Measurements from ENCODE around the gene GALNT18.

The GALNT18 gene

DNA sequence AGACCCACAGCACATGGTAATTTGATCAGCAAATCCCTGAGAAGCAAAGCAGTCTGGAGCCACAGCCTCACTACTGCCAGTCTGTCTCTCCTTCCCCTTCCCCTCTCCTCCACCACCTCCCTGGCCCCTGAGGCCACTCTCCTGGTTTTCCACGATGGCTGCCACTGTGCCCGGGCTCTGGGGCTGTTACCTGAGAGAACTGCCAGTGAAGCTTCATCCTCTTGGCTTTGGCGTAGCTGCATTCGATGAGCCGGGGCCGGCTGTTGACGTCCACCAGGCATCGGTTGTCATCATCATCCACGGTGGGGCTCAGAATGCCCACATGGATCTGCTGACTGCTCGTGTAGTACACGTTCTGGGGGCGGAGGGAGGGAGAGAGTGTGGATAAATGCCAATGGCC is 329.0 kb downstream of the GALNT18 start:
- DNase-seq, result no peak

DNA sequence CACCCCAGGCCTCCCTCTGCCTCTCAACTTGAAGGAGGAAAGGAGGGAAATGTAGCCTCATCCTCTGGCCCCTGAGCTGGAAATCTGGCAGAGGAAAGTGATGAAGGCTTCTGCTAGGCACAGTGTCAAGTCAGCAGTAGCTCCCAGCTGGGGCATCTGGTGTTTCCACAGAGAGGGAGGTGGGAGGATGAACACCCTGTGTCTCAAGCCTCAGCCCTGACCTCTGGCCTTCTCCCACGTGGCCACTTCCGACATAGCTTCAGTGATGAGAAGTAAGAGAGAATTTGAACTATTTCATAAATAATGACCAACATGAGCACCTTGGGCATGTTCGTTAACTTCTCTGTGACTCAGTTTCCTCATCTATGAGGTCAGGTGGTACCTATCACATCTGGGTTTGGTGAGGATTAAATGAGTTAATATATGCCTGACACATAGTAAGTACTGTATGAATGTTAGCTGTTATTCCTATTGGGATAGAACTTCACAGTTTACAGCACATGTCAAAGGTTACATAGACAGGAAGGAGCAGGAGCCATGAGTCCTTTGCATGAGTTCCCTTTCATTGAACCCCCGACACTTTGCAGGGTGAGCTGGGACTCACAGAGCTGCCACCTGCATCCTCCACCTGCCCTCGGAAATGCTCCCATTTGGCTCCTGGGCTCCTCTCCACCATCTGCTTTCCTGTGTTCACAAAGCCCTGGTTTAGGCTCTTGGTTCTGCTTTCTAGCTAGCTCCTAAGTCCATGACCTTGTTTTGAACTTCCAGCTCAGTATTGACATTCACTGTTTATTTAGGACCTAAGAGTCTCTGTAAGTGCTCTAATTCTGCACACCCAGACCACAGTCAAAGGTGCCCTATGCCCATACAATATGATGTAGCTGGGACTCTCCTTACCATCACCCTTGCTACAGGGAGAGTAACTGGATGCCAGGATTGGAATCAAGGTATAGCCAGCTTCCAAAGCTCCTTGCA is 330.5 kb downstream of the GALNT18 start:
- DNase-seq, result no peak

DNA sequence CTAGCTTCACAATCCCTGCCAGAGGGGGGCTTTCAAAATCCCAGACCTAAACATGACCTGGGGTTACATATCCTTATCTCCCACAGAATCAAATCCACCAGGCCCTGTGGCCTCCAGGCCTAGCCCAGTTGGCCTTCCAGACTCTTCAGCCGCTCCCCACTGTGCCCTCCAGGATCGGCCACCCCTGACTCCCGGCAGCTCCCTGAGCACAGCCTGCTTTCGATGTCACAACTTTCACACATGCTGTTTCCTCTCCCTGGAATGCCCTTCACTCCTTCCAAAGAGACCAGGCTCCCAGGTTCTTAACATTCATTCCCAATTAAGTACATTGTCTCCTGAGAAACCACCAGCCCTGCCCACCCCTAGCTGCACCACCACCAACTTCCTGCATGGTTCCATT is 331.5 kb downstream of the GALNT18 start:
- no peak for DNase-seq

DNA sequence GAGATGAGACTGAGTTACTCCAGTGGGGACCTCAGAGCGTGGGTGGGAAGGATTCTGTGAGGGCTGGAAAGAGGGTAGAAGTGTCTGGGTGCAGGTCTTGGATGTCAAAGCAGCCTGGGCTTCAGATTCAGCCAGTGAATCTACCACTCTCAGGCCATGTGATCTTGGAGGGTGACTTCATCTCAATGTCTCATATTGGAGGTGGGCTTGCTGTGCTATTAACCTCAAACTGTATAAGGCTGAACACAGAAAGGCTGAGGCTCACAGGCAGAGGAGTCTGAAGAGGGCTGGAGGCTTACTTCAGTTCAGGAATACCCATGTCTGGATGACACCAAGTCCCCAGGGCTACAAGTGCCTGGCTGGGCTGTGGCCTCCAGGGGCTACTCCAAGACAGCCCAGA is 332.1 kb downstream of the GALNT18 start:
- no peak for DNase-seq

DNA sequence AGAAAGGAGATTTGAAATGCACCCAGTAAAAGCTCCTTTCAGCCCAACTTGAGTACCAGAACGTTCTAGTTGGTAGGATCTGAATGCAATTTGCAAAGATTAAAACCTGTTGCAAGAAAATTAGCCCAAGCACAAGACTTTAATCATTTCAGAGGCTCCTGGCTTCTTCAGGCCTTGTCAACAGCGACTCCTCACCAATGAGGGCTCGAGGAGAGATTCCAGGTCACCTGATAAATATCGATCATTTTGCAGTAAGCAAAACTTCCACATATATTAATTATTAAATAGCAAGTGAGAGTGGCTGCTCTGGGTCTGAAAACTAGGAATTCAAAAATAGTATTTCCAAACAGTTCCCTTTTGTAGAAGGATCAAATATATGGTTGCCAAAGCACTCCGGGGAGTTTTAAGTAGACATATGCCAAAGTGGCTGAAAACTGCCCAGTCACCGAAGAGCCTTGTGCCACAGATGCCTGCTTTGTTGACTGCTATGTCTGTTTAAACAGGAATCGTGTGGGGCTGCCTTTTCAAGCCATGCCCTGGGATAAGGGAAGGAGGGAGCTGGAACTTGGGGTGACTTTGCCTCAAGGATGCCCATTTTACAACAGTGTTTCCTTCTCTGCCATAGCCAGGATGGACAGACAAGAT is 332.7 kb downstream of the GALNT18 start:
- no peak for DNase-seq

DNA sequence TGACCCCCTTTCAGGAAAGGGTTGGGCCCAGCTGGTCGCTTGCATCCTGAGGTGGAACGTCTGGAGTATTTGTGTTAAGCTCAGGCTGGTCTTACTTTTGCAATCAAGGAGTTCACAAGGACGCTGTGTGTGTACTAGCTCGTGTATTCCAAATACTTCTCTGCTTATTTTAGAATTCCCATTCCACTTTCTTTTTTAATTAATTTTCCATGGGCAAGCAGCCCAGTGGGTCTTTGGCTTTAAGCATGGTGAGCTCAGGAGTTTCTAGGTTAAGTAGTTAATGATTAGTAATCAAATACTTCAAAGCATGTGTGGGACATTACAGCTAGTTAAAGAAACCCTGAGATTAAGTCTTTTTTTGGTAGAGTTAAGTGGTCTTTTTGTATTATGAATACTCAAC is 337.3 kb downstream of the GALNT18 start:
- peak; percentile 13 for DNase-seq

DNA sequence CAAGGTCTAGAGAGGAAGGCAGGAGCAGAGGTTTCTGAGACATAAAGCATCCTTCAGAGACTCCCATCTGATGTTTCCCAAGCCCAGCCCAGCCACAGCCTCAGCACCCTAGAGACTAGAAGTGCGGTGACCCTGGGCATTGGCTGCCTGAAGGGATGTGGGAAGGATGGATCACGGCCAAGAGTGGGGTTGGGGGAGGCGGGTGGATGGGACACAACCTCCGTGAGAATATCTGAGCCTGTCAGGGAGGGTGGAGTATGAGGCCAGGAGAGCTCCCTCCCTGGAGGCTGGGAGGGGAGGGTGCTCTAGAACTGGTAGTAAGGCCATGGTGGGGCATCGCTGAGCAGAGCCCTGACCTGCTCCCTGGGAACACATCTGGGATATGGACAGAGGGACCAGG is 340.2 kb downstream of the GALNT18 start:
- DNase-seq, result no peak

DNA sequence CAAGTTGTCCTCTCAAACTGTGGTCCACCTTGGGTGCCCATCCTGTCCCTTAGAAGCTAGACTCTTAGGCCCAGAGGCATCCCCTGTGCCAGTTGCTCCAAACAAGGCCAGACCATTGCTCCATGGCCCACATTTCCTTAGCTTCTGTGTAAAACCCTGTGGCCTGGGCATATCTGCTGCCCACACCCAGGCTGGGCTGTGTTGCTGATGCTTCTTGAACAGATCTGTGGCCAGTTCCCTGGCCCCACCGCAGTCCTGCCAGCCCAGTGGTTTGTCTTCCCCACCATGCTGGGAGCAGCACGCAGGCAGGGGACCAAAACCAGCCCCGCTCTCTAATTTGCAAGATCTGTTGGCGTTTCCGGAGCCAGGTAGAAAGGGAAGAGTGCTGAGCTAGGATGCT is 341.0 kb downstream of the GALNT18 start:
- no peak for DNase-seq

DNA sequence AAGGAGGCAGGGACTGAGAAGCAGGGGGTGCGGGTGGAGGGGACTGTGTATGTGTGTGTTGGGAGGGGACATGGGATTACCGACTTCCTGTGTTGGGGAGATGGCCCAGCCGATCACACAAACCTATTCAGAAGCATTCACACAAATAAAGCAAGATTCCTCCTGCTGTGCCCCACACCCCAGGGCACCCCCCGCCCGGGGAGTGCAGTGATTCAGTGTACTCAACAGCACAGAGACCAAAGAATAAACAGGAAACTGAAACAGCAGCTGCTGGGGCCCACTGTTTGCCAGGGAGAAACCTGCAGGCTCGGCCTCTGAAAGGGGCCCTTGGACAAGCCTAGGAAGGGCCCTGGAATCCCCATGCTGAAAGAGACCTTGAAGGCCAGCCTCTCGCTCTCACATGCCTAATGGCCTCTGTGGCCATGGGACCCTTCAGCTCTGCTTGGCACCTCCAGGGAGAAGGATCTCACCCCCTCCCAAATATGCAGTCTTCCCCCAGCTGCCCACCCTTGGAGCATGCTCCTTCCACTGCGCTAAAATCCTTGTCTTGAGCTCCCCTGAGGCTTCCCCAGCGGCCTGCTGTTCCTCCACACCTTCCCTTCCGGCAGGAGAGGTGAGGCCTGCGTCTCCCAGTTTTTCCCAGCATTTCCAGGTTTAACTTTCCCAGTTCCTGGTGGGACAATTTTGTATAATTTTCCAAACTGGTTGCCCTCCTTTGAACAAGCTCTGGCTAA is 341.7 kb downstream of the GALNT18 start:
- DNase-seq, result no peak

DNA sequence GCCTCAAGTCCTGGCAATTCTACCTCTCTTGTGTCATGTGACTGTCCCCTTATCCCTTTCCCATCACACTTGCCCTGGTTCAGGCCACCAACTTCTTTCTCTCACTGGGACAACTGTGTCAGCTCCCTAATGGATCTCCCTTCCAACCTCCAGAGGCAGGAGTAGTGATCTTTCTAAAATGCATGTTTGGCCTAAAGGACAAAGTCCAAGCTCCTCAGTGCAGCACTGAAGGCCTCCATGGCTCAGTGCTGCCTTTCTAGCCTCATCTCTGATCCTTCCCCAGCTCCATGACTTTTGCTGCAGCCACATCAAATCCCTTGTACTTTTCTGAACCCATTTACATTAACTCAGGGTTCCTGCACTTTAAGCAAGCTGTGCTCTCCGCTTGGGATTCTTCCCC is 349.6 kb downstream of the GALNT18 start:
- no peak for DNase-seq

DNA sequence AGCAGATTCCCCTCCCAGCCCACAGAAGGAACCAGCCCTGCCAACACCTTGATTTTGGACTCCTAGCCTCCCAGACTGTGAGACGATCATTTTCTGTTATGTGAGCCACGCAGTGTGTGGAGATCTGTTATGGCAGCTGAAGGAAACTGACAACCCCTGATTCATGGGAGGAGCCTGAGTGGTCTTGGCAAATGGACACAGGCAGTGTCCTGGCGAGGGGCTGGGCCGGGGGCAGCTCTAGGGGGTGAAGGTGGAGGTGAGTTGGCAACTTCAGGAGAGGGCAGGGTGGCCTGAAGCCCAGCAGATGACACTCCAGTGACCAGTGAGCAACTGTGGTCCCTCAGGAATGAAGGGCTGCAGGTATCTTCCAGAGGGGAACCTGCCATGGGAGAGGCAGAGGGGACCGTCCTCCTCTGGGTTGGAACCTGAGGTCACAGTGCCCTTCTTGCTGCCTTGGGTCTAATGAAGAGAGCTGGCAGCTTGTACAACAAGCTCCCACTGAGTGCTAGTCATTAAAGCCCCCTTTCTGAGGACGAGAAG is 351.5 kb downstream of the GALNT18 start:
- DNase-seq, result no peak

DNA sequence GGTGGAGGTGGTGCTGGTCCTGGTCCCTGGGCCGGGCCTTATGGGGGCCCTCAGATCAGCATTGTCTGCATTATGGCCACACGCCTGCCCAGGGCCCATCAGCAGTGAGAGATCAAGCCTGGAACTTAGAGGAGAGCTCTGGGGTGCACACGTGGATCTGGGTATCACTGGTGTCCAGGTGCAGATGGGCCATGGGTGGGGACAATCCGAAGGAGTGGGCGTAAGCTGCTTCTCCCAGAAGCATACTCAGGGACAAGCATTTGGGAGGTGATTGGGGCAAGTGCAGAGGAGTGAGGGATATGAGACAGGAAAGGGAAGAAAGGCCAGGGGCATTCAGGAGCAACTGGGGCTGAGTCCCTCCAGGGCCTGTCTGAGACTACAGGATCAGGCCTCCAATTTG is 353.1 kb downstream of the GALNT18 start:
- DNase-seq, result no peak

DNA sequence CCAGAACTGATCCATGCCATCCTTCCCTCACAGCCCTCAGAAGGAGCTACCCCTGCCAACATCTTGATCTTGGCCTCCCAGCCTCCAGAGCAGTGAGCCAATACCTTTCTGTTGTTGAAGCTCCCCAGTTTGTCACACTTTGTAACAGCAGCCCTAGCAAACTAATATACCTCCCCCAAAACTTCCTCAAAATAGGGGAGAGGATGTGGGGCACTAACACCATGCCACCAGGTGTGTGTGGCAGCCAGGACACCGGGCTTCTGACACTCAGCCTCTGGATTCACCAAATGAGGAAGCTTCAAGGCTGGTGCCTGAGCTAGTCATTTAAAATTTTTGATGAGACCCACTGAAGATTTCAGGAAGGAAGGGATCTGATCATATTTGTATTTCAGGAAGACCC is 353.7 kb downstream of the GALNT18 start:
- no peak for DNase-seq

DNA sequence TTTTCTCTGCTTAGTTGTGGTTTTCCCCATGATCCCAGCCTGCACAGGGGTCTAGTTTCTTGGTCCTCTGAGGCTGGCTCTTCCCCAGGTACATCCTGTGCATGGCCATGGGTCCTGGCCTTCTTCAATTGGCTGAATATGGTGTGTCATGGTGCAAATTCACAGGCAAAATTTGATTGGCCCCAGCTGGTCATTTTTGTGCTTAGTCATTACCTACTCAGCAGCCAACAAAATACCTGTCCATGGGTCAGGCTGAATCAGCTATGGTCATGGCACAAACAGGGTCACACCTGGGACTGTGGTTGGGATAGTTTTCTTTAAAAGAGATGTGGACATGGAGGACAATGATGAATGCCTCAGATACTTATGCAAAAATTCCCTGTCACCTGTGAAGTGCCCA is 354.5 kb downstream of the GALNT18 start:
- DNase-seq, result no peak

DNA sequence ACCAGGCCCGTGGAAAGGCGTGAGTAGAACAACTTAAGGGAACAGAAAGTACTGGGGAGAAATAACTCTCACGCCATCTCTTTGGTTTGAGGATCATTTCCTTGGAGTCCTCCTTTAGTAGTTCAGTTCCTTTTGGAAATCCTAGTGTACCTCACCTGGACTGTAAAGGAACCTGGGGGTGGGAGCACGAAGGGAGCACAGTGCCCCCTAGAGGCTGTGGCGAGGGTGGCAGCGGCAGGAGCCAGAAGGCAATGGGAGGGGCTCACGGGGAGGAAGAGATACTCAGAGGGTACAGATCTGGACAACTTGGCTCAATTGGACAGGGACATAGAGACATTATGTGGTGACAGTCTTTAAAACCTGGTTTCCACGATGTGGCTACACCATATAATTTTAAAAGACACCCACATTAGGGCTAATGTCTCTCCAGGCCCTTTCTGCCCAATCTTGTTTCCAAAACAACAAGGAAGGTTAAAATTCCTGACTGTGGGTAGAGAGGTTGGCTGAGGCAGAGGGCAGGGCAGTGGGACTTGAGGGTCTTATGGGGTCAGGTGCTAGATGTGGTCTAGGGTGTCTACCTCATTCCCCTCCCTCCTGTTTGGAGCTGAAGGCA is 355.7 kb downstream of the GALNT18 start:
- peak; percentile 32 for DNase-seq

DNA sequence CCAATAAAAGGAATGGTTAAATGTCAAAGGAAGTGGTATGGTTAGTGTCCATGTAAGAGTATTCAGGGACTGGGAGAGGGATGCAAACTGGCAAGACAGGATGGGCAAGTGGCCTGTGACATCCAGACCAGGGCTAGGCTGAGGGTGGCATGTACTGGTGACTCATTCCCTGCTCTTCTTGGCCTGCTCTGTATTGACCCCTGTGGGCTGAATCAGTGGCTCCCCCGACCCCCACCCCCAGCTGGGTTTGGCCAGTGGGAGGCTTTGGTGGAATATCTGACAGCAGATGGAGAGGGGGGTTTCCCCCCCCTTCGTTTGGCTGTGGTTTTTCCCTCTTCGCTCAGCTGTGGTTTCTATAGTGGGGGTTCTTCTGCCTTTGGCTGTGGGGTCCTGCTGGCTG is 356.5 kb downstream of the GALNT18 start:
- no peak for DNase-seq

DNA sequence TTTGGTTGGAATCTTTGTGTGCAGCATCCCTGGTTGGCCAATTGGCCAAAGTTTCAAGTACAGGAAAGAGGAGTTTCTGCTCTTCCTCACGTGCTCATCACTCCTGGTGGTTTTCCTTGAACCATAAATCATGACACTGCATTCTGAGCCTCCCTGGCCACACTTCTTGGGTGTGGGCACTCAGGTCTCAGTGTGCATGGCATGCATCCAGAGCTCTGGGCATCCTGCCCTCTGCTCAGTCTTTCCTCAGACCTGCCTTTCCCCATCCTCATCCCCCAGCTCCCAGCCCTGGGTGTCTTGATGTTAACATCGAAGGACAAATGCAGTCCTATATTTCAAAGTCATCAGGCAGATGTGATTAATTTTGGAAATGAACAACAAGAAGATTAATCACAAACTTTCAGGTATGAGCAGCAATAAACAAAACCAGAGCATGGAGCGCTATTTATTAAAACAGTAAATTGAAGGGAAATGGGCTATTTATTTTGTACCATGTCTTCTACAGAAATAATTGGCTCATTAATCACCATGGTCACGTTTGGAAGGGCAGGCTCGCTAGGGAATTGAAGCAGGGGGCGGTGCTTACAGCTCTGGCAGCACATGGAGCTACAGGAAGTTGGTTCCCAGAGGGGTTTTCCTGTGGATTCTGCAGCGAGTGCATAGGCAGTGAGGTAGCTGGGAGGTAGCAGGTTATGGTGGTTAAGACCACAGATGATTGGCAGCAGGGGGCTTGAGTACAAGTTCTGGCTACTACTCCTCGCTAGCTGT is 358.4 kb downstream of the GALNT18 start:
- DNase-seq, result peak; percentile 92

DNA sequence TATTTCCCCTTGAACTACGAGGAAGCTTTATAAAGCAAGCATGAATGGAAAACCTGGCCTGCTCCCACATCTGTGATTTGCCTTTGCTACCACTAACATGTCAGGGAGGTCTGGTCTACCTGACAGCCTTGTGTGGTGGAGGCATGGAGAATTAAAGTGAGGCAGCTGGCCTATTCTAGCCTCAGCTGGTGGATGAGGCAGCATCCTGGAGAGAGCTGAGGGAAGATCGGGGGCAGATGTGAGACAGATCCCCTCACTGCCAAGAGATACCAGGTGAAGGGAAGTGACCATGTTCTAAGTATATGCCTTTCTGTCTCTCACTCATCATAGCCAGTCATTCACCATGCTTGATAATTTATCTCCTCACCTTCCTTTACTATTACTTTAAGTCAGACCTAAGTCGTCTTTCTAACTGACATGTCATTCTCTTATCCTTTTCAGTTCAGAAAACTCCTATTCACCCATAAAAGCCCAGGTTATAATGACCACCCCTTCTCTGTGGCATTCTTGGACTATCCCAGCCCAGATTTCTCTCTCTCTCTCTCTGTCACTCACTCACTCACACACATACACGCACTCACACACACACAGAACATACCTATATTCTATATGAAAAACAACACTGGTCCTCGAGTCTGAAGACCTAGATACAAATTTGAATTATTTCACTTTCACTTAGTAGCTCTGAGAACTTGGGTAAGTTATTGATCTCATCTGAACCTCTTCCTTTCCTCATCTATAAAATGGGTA is 359.5 kb downstream of the GALNT18 start:
- no peak for DNase-seq

DNA sequence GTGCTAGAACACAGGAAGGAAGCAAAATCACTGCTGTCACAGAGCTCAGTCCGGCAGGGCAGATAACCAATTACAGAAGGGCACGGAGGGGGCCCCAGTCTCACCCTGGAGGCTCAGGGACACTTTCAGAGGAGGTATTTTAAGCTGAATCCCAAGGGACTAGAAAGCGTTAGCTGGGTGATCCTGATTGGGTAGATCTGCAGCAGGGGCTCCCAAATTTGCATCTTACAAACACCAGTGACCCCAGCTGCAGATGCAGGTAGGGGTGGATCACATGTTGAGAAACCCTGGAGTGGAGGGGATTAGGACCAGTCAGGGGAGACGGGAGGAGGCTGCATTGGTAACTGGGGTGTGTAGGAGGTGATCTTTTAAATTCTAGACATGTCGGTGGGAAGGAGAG is 360.2 kb downstream of the GALNT18 start:
- DNase-seq, result no peak

DNA sequence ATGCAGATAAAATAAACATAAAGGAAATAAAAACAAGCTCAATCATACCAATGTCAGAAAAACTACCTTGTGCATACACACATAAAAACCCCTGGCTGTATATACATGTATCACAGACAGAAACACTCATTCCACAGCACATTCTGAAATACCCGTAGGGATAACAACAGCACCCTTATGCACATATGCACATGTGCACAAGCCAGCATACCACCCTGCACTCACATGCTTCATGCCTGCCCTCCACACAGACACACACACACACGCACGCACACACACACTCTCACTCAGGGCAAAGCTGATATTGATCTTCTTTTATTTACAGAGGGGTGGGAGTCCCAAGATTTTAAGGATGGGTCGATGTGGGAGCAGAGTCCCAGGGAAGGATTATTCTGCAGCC is 360.9 kb downstream of the GALNT18 start:
- DNase-seq, result no peak

DNA sequence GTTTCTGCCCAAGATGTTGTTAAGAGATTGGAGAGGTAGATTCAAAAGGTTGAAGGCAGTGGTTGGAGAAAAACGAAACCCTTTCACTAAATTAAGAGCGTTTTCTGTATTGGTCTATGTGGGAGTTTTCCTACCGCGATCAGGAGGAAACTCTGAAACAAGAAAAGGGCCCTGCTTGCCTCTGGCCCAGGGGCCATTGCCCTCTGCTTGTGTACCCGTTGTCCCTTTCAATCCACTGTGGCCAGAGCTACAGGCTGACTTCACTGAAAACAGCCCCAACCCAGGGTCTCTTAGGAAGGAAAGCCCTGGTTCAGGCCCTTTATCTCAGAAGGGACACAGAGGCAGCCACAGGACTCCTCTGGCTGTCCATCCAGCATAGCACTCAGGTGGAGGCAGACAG is 367.8 kb downstream of the GALNT18 start:
- DNase-seq, result no peak
